ENCODE results near the gene CLDND2.
A peak's percentile ranks its signal among the peaks of the same experiment; 100 is the strongest.

The CLDND2 gene

DNA sequence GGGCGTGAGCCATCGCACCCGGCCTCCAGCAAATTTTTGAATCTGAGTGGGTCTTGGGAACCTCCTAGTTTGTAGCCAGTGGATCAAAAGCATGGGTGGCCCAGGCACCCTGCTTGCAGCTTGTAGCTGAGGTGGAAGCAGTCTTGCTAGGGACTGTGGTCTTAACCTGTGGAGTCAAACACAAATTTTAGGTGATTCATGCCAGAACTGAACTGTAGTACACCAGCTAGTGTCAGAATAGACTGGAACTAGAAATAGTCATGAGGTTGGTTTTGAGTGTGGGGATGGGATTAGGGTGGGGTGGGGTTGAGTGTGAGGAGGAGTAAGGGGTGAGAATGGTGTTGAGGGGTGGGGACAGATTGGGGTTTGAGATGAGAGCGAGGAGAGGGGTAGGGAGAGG, 13.2 kb upstream of the CLDND2 start:
- no peak for DNase-seq (ENCODE audit: low read depth in 2 of 2)

DNA sequence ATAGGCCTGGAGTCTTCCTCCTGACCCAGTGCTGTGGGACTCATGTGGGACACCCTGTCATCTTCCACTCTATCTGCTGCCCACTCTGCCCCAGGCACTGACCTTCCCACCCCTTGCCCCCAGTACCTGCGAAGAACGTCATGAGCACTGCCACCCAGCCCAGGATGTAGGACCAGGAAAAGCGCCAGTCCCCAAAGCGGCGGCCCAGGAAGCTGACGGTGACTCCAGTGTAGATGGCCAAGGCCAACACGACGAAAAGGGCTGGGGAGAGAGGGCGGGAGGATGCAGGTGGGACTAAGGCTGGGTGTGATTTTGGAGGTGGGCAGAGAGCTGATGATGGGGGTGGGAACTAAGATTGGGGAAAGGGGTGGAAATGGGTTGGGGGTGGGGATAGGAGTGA, 11.6 kb upstream of the CLDND2 start:
- DNase-seq (ENCODE audit: low read depth in 2 of 2) = no peak

DNA sequence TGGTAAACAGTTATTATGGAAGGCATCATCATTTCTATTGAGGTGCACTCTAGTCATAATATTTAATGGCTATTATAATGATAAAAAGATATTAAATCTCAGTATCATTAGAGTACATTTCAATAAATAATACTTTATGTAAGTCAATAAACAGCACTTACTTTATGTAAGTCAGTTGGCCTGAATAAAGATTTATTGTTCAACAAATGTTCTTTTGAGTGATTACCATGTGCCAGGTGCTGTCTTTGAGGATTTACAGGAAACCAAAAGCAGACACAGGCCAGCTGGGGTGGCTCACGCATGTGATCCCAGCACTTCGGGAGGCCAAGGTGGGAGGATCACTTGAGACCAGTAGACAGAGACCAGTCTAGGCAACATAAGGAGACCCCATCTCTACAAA, 8.6 kb upstream of the CLDND2 start:
- no peak for DNase-seq (ENCODE audit: low read depth in 2 of 2)

DNA sequence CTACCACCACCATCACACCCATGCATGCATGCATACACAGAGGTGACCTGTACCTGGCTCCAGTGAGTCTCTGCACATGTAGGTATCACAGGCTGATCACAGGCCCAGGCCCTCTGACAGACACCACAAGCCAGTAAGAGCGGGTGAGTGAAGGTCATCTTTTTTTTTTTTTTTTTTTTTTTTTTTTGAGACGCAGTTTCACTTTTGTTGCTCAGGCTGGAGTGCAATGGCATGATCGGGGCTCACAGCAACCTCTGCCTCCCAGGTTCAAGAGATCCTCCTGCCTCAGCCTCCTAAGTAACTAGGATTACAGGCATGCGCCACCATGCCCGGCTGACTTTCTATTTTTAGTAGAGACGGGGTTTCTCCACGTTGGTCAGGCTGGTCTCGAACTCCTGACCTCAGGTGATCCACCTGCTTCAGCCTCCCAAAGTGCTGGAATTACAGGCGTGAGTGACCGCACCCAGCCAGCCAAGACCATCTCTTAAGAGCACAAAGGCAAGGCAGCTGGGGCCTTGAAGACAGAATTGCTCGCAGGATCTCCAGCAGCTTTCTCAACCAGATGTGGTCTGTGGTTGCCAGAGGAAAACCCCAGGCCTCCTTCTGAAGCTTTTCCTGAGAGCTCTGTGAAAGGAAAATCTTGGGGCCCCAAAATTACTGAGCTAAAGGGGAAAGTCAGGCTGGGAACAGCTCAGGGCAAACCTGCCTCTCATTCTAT, 6.9 kb upstream of the CLDND2 start:
- DNase-seq (ENCODE audit: low read depth in 2 of 2) = no peak

DNA sequence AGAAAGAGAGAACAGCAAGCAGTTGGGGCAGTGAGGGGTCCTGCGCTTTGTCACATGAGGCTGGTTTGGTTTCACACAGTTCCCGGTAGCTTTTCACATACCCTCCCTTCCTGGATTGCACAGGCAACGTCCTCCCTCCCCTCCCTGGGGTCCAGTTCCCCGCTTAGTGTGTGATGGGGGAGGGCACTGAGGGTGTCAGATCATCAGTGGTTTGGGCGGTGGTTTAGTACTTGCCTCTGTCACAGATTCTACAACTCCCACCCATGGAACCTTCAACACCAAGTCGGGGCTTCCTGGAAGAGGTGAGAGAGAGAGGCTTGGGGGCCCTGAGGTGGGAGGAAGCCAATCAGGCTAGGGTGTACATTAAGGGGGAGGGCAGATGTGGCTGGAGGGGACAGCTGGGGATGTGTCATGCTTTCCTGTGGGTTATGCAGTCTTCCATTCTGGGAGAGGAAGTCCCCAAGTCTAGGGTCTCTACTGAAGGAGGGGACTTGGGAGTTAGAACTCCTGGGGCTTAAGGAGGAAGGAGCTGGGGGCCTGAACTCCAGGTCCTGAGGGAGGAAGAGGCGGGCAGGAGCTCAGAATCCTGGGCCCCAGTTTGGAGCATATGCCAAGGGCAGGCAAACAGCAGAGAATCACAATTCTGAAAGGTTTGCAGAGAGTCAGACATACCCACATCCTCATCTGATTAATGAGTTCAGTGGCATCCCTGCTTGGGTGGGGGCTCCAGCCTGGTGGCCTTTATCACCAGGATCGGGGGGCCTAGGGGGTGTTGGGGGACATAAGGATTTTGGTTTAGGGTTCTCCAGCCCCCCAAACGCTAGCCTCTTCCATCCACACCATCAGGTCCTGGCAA, 4.1 kb upstream of the CLDND2 start, which contains the start of gene NKG7:
Gene NKG7 (minus strand): TSS at position 6 of the 856 bp plus-strand sequence. CDS start 119 bp downstream, outside the sequence.
- DNase-seq (ENCODE audit: low read depth in 2 of 2) = peak; percentile 76 to 89

DNA sequence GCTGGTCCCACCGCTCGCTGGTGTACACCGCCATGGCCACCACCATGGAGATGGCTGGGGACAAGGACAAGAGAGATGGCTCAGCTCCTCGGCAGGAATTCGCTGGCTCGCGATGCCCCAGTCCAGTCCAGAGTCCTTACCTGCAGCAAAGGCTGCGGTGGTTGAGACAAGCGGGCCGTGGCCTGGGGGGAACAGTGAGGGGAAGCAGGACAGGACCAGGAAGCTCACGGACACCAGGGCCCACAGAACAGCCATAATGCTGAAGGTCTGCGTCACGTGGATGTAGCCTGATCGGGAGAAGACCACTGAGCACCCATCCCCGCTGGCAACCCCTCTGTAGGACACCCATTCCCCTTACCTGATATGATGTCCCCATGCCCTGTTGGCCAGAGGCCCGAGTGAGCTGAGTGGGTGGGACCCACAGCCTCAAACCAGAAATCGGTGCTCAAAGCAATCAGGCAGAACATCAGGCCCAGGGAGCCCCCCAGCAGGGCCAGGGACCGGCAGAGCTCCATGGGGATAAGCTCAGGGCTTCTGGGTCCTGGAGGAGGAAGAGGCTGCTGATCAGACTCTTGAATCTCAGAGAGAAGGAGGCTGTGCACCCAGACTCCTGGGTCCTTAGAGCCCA, 3.3 kb upstream of the CLDND2 start:
- DNase-seq (ENCODE audit: low read depth in 2 of 2) = no peak

DNA sequence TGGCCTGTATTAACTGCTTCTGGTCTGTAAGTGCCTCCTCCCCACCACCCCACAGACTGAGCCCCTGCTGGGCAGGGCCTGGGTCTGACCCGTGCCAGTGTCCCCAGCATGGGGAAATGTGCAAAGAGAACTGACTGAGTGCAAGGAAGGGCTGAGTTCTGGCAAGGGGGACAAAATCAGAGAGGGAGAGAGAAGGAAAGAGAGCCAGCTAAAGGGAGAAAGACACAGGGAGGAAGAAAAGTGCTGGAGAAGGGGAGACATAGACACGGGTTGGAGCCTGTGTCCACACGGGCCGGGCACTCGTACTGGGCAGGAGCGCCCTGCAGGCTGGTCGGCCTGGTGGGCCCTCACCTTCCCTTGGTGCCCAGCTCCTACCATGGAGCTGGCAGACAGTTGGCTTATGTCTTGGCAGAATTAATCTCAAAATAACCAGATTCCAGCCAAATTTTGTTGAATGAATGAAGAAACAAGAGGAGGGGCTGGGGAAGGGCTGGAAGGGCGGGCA, 2.4 kb upstream of the CLDND2 start:
- DNase-seq (ENCODE audit: low read depth in 2 of 2) = no peak

DNA sequence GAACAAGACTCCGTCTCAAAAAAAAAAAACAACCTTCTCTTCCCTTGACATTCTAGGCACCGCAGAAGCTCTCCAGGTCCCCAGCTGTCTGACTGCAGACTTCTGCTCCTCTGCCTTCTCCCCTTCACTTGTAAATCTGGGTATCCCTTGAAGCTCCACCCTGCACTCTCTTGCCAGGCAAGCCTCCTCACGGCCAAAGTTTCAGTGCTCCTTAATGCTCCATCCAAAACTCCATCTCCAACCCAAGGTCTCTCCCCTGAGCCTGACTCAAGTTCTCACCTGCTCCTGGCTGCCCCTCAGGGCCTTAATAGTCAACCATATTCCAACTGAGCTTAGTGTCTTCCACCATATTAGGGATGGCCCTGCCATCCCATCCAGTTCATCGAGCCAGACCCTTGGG, 1.4 kb upstream of the CLDND2 start:
- DNase-seq (ENCODE audit: low read depth in 2 of 2) = no peak

DNA sequence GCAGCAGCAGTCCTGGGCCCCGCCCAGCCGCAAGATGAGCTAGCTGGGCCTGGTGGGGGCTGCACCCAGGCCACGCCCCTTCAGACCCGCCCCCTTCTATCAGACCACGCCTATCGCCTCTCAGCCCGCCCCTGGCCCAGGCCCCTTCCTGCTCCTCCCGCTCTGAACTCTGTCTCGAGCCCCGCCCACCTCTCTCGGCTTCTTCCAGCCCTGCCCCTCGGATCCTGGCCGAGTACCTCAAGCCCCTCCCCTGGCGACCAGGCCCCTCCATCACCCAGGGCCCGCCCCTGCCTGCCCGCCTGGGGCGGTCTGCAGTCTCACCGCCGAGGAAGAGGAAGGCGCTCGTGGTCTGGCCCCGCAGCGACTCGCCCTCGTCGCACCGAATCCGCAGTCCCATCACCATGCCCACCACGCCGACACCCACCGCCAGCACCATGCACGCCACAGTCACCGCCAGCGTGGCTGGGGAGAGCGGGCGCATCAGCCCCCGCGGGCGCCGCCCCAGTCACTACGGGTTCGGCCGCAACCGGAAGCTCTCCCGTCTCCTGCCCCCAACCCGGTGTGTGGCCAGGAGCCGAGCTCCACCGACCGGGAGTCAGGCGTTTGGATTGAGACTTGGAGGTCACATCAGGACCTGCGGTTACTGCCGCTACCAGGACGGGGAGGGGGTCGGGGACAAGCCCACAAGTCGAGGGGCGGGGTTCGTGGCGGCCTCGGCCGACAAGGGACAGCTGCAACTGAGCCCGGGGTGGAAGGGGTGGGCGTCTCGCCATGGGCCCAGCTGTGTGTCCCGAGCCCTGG, 1.0 kb downstream of the CLDND2 start:
- peak; percentile 95 to 97 for DNase-seq (ENCODE audit: low read depth in 2 of 2)

DNA sequence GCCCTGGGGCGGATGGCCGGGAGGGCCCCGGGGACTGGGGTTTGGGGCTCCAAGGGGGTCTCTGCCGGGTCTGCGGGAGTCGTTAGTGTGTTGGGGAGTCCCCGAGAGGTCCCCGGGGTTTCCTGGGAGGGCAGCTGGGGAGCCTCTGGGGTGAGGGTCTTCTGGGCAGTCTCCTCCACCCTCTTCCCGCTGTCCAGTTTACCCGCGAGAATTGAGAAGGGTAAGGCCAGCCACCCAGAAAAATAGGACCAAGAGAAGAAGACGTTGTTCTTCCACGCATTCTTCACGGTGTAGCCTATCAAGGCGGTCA, 1.6 kb downstream of the CLDND2 start:
- no peak for DNase-seq (ENCODE audit: low read depth in 2 of 2)

DNA sequence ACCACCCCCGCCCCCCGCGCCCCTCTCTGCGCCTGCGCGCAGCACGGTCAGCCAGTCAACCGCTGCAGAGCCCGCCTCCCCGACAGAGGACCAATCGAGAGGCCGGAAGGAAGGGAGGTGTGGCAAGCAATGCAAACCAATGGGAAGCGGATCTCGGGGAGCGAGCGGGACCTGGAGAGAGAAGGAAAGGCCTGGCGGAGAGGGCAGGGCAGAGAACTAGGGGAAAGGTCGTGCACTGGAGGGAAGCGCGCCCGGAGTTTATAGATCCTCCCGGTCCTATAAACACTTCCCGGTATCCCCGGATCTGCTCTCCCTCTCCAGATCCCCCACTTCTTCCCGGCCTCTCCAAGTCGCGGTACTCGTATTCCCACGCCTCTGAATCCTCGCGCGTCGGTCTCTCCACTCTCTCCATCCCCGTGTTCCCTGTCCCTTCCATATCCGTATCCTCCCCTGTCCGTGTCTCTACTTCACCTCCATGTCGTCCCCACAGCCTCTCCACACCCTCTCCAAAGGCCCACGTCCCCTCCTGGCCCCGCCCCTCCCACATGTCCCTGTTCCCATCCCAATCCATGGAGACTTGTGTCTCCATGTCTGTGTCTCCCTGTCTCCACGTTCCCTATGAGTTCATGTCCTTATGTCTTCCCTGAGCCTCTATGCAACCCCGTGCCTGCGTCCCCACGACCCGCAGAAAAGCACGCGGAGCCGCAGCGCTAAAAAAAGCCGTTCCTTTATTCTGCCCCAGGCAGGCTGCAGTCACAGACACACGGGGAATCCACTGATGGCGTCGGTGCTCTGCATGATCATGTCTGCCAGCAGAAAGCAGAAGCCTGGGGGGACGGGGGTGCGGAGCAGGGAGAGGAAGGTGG, 2.2 kb downstream of the CLDND2 start:
- DNase-seq (ENCODE audit: low read depth in 2 of 2) = peak; percentile 81 to 91

DNA sequence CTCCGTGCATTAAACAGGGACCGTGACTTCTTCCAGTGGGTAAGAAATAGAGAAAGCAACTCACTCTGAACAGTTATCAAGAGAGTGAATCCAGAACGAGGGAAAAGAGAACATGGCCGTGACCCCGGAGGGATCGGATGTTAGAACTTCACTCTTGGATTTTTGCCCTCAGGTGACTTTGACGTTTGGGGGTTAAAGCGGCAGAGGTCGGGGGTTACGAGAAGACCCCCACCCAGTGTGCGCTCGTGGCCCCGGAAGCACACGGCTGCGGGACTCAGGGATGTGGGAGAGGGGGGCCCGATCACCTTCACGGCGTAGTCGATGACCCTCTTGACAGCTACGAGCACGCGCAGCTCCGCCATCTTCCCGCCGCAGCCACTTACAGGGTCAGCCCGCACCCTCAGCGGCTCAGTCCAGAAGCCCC, 2.8 kb downstream of the CLDND2 start, which contains the start of gene ETFB:
Gene ETFB (minus strand): TSS at position 424 of the 424 bp plus-strand sequence. CDS start 62 bp downstream, at position 362.
- DNase-seq (ENCODE audit: low read depth in 2 of 2) = no peak

DNA sequence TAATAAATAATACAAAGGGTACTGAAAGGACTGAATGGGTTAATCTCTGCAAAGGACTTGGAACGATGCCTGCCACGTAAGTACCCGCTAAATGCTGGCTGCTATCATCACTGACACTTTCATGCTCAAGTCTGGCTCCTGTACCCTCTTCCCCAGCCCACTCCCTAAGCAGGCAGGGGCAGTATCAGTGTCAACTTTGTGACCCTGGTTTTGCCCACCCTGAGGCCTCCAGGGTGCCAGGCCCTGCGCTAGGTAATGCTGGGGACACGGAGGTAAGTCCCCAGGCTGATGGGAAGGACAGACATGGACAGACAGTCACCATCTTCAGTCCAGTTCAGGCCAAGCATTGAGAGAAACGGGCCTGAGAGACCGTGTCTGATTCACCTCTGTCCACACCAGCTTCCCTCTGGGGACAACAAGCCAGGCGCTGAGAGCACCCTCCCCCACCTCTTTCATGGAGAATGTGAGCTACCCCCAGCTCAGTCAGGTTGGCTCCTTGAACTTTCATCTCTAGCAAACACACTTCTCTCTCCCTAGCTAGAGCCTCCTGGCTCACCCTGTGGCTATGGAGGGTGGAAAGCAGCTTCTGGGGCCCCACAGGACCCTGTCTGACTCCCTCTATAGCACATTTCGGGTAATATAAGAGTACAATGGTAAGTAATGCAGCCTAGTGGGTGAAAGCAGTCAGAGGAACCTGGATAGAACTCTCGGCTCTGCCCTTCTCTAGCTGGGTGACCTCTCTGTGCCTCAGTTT, 3.4 kb downstream of the CLDND2 start:
- DNase-seq (ENCODE audit: low read depth in 2 of 2) = no peak

DNA sequence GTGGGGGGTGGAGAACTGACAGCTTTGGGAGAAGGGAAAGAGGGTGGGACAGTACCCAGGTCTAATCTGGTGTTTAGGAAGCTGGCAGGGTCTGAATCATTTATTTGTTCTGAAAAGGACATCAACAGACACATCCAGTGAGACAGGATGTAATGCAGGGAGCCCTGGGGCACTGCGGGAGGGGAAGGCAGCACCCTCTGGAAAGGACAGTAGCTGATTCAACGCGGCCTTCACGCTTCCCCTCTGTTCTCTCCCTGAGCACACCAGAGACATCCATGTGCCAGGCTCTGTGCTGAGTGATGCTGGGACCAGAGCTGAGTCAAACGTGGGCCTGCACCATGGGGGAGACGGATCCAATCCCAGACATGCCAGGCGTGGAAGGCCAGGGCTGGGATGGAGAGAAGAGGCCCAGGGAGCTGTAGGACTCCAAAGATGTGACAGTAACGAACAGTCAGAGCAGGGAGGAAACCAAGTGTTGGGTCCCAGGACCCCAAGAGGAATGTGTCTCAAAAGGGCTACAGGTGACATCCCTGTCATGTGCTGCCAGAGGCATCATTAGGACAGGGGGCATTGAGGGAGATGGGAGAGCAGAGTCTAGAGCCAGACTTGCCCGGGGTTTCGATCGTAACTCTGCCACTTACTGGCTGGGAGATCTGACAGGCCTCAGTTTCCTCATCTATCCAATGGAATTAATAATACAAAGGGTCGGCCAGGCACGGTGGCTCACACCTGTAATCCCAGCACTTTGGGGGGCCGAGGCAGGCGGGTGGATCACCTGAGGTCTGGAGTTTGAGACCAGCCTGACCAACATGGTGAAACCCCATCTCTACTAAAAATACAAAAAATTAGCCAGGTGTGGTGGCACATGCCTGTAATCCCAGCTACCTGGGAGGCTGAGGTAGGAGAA, 4.3 kb downstream of the CLDND2 start:
- DNase-seq (ENCODE audit: low read depth in 2 of 2) = no peak

DNA sequence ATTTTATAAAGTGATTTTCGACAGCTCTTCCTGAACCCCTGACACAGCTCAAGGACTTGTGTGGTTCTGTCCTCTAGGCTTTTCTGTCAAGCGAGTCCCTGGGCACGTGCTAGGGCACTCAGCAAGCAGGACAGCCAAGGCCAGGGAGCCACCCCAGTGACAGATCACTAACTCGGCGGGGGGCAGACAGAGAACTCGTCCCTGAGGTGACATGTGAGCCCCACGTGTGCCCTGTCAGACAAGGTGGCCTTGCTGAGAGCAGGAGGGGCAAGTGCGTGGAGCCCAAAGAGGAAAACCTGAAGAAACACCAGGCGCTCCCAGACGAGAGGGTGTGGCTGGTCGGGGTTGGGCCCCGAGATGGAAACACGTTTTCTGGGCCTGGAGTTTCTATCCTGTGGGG, 7.6 kb downstream of the CLDND2 start:
- no peak for DNase-seq (ENCODE audit: low read depth in 2 of 2)

DNA sequence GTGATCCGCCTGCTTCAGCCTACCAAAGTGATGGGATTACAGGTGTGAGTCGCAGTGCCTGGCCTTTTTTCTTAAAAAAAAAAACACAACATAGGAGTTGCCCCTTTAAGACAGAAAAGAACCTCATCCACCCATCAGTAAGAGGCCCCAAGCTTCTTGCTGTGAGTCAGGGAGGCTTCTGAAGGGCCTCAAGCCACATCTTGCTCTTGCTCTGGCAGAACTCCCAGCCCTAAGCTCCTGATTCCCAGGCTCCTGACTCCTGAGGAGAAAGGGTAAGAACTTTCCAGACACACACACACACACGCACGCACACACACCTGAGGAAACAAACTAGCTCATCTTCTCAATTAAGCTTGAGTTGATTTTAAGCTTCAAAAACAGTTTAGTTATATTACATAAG, 9.5 kb downstream of the CLDND2 start:
- no peak for DNase-seq (ENCODE audit: low read depth in 2 of 2)

DNA sequence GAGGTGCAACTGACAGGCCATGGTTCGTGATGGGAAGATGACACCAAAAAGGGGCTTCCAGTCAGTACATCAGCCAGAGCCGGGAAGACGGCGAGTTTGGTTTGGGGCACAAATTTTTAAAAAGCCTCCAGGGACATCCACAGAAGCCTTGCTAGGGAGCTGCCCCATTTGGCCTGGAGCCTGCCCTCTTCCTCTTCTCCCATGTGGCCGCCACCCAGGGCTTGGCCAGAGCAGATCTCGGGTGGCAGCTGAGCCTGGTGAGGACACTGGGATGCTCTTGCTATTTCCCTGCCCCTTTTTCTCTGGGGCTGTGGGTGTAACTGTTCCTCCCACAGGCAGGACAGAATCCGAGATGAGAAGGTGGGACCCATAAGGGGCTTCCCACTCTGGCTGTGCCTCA, 10.9 kb downstream of the CLDND2 start:
- DNase-seq (ENCODE audit: low read depth in 2 of 2) = no peak

DNA sequence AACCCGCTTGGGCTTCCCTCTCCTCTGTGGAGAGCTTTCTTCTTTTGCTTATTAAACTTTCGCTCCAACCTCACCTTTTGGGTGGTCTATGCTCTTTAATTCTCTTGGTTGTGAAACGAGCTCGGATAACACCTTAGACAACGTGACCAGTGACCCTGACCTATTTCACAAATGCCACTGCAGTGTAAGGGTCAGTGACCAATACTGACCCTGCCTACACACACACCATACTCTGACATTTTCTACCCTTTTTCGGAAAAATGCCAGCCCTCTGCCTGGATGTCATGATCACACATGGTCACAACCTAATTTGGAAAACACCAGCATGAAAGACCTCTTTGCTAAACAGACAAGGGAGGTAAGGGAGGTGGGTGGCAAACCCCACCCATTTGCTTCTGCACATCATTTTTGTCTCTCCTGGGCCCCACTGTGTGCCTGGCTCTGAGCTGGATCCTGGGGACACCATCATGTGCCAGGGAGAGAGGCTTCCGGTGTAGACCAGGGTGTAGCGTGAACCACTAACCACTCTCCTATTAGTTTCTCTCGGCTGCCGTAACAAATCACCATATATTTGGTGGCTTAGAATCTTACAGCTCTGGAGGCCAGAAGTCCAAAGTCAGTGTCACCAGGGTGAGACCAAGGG, 12.5 kb downstream of the CLDND2 start:
- DNase-seq (ENCODE audit: low read depth in 2 of 2) = no peak

Measured in activated CD8-positive, alpha-beta memory T cell treated with anti-CD3 and anti-CD28 coated beads for 4 hours (primary cell).